Heart left ventricle (tissue), 16 donors: ENCODE measurements around the gene COX4I1. TPM values are rescaled to one million over a fixed set of nuclear protein-coding genes. Genes with fewer than 3 reads are reported as not detected.

Source experiments
- ATAC-seq, 4 donors: fragments of 200-7000 bp; cut with Tn5 transposase; one replicate each; pipeline ENCODE4 v1.9.1; 2020 to 2022; ENCODE audit warnings: moderate library complexity in 4 of 4, mild to moderate bottlenecking in 3 of 4, moderate number of reproducible peaks in 1 of 4
- DNase-seq, 5 donors: peaks; one replicate each; pipeline ENCODE4 v3.0.0-alpha.2; 2020
- H3K27ac ChIP-seq, 12 donors: fragments of 200-600 bp; sonication (generic) in 4 of 12; one replicate each; pipeline versions ENCODE4 v1.5.0 to v1.8.0; 2016 to 2022; ENCODE audit warnings: mild to moderate bottlenecking in 2 of 12
- H3K27me3 ChIP-seq, 9 donors: fragments of 200-600 bp; sonication (generic) in 2 of 9; one replicate each; pipeline versions ENCODE4 v1.5.1 to v1.8.0; 2016 to 2022; ENCODE audit warnings: mild to moderate bottlenecking in 3 of 9
- H3K36me3 ChIP-seq, 9 donors: fragments of 200-600 bp; sonication (generic) in 2 of 9; one replicate each; pipeline versions ENCODE4 v1.5.0 to v1.8.0; 2018 to 2022; ENCODE audit warnings: mild to moderate bottlenecking in 2 of 9
- H3K4me1 ChIP-seq, 12 donors: fragments of 200-600 bp; sonication (generic) in 4 of 12; one replicate each; pipeline versions ENCODE4 v1.5.0 to v1.8.0; 2016 to 2022; ENCODE audit warnings: mild to moderate bottlenecking in 3 of 12
- H3K4me3 ChIP-seq, 12 donors: fragments of 200-600 bp; sonication (generic) in 4 of 12; one replicate each; pipeline versions ENCODE4 v1.5.0 to v1.8.0; 2017 to 2022; ENCODE audit warnings: mild to moderate bottlenecking in 9 of 12, moderate library complexity in 4 of 12
- H3K9me3 ChIP-seq, 12 donors: fragments of 200-600 bp; sonication (generic) in 4 of 12; one replicate each; pipeline versions ENCODE4 v1.5.0 to v1.8.0; 2016 to 2022; ENCODE audit warnings: mild to moderate bottlenecking in 1 of 12
- CTCF ChIP-seq, 12 donors: fragments of 200-600 bp; sonication (generic) in 4 of 12; IDR thresholded peaks; one replicate each; pipeline versions ENCODE4 v1.5.0 to v1.8.0; 2018 to 2022; ENCODE audit warnings: antibody characterized with exemption in 12 of 12, mild to moderate bottlenecking in 5 of 12
- POLR2A ChIP-seq, 2 donors: fragments of 450-650 bp; IDR thresholded peaks; one replicate each; pipeline ENCODE4 v1.6.1; 2017; ENCODE audit warnings: antibody characterized with exemption in 2 of 2, mild to moderate bottlenecking in 2 of 2, moderate library complexity in 2 of 2
- WGBS, 4 donors: extraction: QIAGEN DNeasy Blood & Tissue Kit in 2 of 4; methylation state at CpG; one replicate each; pipeline versions ENCODE4 v1.1.5 to v1.1.7; 2013 to 2018; 5-methylcytosine and 5-hydroxymethylcytosine counted together
- intact Hi-C, 10 donors: fragments of 100-400 bp; cut with DNase I; formaldehyde crosslinking; loops; one replicate each; pipeline versions ENCODE4 v1.11.1 to v1.14.2; 2022
- polyA plus RNA-seq, 2 donors: library from polyadenylated mRNA; stranded (reverse); fragments of 200-250 nt; gene quantifications; one replicate each; pipeline ENCODE4 v1.2.3, GENCODE V29; 2013
- total RNA-seq, 9 donors: library from RNA; depleted of rRNA in 2 of 9; stranded (reverse); fragments of >200 nt in 2 of 9; fragmentation: NEBNext Ultra II Directional in 3 of 9; extraction: Animal tissue kit (Norgen Biotek cat#: 25700) in 3 of 9; gene quantifications; one replicate each; pipeline versions ENCODE4 v1.1.0 to v1.2.4, GENCODE V29; 2016 to 2023
- donor health status: ischemic (EF 13 %, LVEDD 7.1; RV severe dilation, severe dysfunction).
- donor health status: healthy with polysubstance abuse.
- donor health status: DM: no; HTN: yes; CAD: no.
- donor health status: DM: no; HTN: no; CAD: no.
- donor health status: ischemic (EF 25% LVEDD 6.9; RV normal size, moderate dysfunction).
- donor health status: ischemic (EF 25% LVEDD 5.7; RV mildly dilated, moderate dysfunction).
- donor health status: healthy.
- donor health status: DM: yes; HTN: yes; CAD: no.
- donor health status: ischemic (EF 35%, LVEDD 5.7; RV mildly dilated, moderate dysfunction).
- donor health status: nonischemic (EF 11% LVEDD 7.7; RV severe dilation, severe dysfunction).
- donor health status: DM: yes; HTN: yes; CAD: no.
- donor health status: PGD.
- donor health status: ischemic (EF 29% LVEDD 5.4; RV normal size, mild dysfunction).
- donor health status: nonischemic (EF 23%, LVEDD 6.1; RV moderate dilation, normal function).

COX4I1 gene
- total and polyA plus RNA-seq, 11 donors = 1,047 to 5,448 (median 1,793) TPM

- Histone ChIP-seq H3K36me3 (no peaks in the 10 kb centered on the region), H3K4me3 (no peak overlapping the region), H3K27ac (no peak overlapping the region), H3K27me3 (peaks cover 0 to 14% (median 0%) of the 10 kb centered on the region in 9 donors), H3K4me1 (peaks cover 3 to 37% (median 18%) of the 10 kb centered on the region in 12 donors), H3K9me3 (no peaks in the 10 kb centered on the region)
- intact Hi-C loops = no loop called here
- TF ChIP-seq CTCF (IDR thresholded peaks at IDR 0.05) (no peak), POLR2A (IDR thresholded peaks at IDR 0.05) (no peak)
- ATAC-seq (no peak), DNase-seq (no peak)
- WGBS, 4 donors = 69 to 81% (median 74%) methylated on average over 6 of the region's 6 CpGs
Observed at GRCh38 chr16:85753559-85753958, 45.9 kb upstream of the COX4I1 start.

DNA sequence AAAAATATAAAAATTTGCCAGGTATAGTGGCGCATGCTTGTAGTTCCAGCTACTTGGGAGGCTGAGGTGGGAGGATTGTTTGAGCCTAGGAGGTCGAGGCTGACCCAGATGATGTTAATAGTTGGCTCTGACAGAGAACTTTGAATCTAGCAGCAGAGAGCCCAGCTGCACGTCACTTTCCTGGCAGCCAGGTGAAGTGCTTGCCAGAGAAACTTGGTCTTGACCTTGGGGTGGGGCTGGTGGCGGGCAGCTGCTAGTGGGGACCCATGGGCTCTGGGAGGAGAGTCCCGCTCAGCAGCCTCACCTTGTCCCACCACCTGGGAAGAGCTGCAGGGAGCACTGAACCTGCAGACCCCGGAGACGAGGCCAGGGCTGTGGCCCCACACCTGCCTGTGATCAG lies 45.5 kb upstream of the COX4I1 start:
- ATAC-seq = no peak
- Histone ChIP-seq H3K27me3 (peaks cover 0 to 14% (median 0%) of the 10 kb centered on the region in 9 donors), H3K9me3 (no peaks in the 10 kb centered on the region), H3K27ac (no peak overlapping the region), H3K4me1 (peaks cover 3 to 37% (median 18%) of the 10 kb centered on the region in 12 donors), H3K36me3 (no peaks in the 10 kb centered on the region), H3K4me3 (no peak overlapping the region)
- no peak for DNase-seq
- TF ChIP-seq POLR2A (IDR thresholded peaks at IDR 0.05) (no peak), CTCF (IDR thresholded peaks at IDR 0.05) (no peak)
- WGBS, 4 donors = 62 to 90% (median 88%) methylated on average over 3 to 7 of the region's 7 CpGs
- intact Hi-C loops = no loop called here

GRCh38 chr16:85754413-85754812 lies 45.1 kb upstream of the COX4I1 start:
- Histone ChIP-seq H3K27ac (no peak overlapping the region), H3K9me3 (no peaks in the 10 kb centered on the region), H3K27me3 (peaks cover 0 to 14% (median 0%) of the 10 kb centered on the region in 9 donors), H3K4me1 (peaks cover 3 to 39% (median 18%) of the 10 kb centered on the region in 12 donors), H3K4me3 (no peak overlapping the region), H3K36me3 (no peaks in the 10 kb centered on the region)
- no peak for DNase-seq
- ATAC-seq = no peak
- TF ChIP-seq CTCF (IDR thresholded peaks at IDR 0.05) (no peak), POLR2A (IDR thresholded peaks at IDR 0.05) (no peak)
- 41 to 74% (median 51%) methylated on average over 7 of the region's 7 CpGs for WGBS, 4 donors
- intact Hi-C loops = no loop called here

DNA sequence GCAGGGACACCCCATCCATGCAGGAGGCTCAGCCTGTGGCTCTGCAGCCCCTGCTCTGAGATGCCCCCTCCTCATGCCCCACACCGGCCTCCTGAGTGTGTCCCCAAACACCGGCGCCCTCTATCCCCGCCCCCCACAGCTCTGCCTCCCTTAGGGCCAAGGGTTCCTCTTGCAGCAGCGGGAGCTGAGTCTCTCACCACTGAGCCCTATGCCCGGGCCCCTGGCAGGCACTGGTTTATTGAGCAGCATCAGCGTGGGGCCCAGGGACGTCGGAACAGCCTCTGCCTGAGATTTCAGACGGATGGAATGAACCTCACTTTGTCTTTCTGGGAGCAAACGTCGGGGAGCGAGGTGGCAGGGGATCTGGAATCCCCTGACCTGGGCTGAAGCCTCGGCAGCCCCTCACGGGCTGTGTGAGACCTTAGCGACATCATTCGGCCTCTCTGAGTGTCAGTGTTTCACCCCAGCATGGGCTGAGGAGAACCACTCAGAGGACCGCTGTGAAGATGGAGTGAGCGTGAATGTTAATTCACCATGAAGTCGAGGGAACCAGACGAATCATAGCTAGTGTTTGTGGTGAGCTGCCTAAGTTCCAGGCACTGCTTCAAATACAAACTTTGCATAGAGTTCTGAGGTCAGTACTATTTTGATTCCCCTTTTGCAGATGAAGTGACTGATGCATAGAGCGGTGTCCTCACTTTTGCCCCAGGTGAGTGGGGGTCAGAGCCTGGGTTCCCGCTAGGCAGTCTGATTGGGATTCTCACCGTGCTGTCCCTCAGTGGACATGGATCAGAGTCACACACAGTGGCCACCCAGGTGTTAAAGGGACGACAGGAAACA lies 43.3 kb upstream of the COX4I1 start:
- H3K27me3 ChIP-seq = peaks cover 0 to 16% (median 0%) of the 10 kb centered on the region in 9 donors
- no peak for ATAC-seq
- peak in 1 of 5 donors; percentile 10 for DNase-seq
- H3K36me3 ChIP-seq = no peaks in the 10 kb centered on the region
- H3K4me3 ChIP-seq = no peak overlapping the region
- H3K27ac ChIP-seq = no peak overlapping the region
- peaks cover 0 to 29% (median 6%) of the 10 kb centered on the region in 12 donors for H3K4me1 ChIP-seq
- intact Hi-C loops = no loop called here
- TF ChIP-seq CTCF (IDR thresholded peaks at IDR 0.05) (no peak), POLR2A (IDR thresholded peaks at IDR 0.05) (no peak)
- 70 to 77% (median 72%) methylated on average over 20 to 25 of the region's 25 CpGs for WGBS, 4 donors
- no peaks in the 10 kb centered on the region for H3K9me3 ChIP-seq
